Thyroid gland (tissue), 4 donors: ENCODE data around the gene TNFRSF11A.

Experiments used
- CTCF ChIP-seq, 6 experiments: fragments of 200-600 bp in 3 of 6; fragments of 450-650 bp in 3 of 6; sonication (generic) in 3 of 6; IDR thresholded peaks; one replicate each; pipeline ENCODE4 v1.5.1; 2016 to 2019; ENCODE audit warnings: antibody characterized with exemption in 6 of 6, mild to moderate bottlenecking in 2 of 6, inconsistent platforms in 1 of 6, moderate library complexity in 1 of 6
- POLR2A ChIP-seq, 2 donors: fragments of 450-650 bp; IDR thresholded peaks; one replicate each; pipeline ENCODE4 v1.6.1; 2017; ENCODE audit warnings: antibody characterized with exemption in 2 of 2, mild to moderate bottlenecking in 2 of 2, moderate library complexity in 1 of 2

GRCh38 chr18:62281684-62282083 lies 43.4 kb upstream of the TNFRSF11A start:
- no peak for TF ChIP-seq CTCF (IDR thresholded peaks at IDR 0.05)
- no peak for TF ChIP-seq POLR2A (IDR thresholded peaks at IDR 0.05)
